Tibial nerve (tissue), 4 donors: Measurements from ENCODE around the gene L1CAM. TPM values are rescaled to one million over a fixed set of nuclear protein-coding genes. Genes with fewer than 3 reads are reported as not detected.

ENCODE experiments used
- DNase-seq, 2 donors: peaks; one replicate each; pipeline ENCODE4 v3.0.0-alpha.2; 2019; ENCODE audit warnings: low spot score in 2 of 2
- H3K27ac ChIP-seq, 4 donors: fragments of 200-600 bp; sonication (generic) in 3 of 4; one replicate each; pipeline ENCODE4 v1.5.1; 2017 to 2019; ENCODE audit warnings: mild to moderate bottlenecking in 1 of 4
- H3K27me3 ChIP-seq, 2 donors: fragments of 200-600 bp; sonication (generic) in 1 of 2; one replicate each; pipeline versions ENCODE4 v1.5.1 to v1.6.0; 2017 to 2019
- H3K36me3 ChIP-seq, 3 donors: fragments of 200-600 bp; sonication (generic); one replicate each; pipeline ENCODE4 v1.5.1; 2018 to 2019
- H3K4me1 ChIP-seq, 4 donors: fragments of 200-600 bp; sonication (generic) in 3 of 4; one replicate each; pipeline ENCODE4 v1.5.1; 2017 to 2019
- H3K4me3 ChIP-seq, 4 donors: fragments of 200-600 bp; sonication (generic) in 3 of 4; one replicate each; pipeline ENCODE4 v1.5.1; 2017 to 2019; ENCODE audit warnings: mild to moderate bottlenecking in 1 of 4, moderate library complexity in 1 of 4
- H3K9me3 ChIP-seq, 4 donors: fragments of 200-600 bp; sonication (generic) in 3 of 4; one replicate each; pipeline ENCODE4 v1.5.1; 2017 to 2019
- CTCF ChIP-seq, 5 experiments: fragments of 200-600 bp in 3 of 5; fragments of 450-650 bp in 2 of 5; sonication (generic) in 3 of 5; IDR thresholded peaks; one replicate each; pipeline ENCODE4 v1.5.1; 2016 to 2019; ENCODE audit warnings: antibody characterized with exemption in 5 of 5, mild to moderate bottlenecking in 3 of 5, moderate library complexity in 2 of 5
- EP300 ChIP-seq, 2 donors: sonication (generic); formaldehyde crosslinking; IDR thresholded peaks; one replicate each; pipeline ENCODE4 v1.6.1; 2017; ENCODE audit warnings: antibody characterized with exemption in 2 of 2, mild to moderate bottlenecking in 1 of 2
- POLR2A ChIP-seq, 2 donors: fragments of 450-650 bp; IDR thresholded peaks; one replicate each; pipeline ENCODE4 v1.6.1; 2017; ENCODE audit warnings: antibody characterized with exemption in 2 of 2, mild to moderate bottlenecking in 2 of 2, moderate library complexity in 2 of 2
- WGBS, 2 donors: methylation state at CpG; one replicate each; pipeline ENCODE4 v1.1.5; 2018; 5-methylcytosine and 5-hydroxymethylcytosine counted together
- total RNA-seq, 4 donors: library from RNA; depleted of rRNA; stranded (reverse); fragments of >200 nt; gene quantifications; one replicate each; pipeline ENCODE4 v1.1.0, GENCODE V29; 2016

L1CAM gene
- total RNA-seq, 4 donors from 2014 or later: 23.7 to 53.7 (median 46.3) TPM

GRCh38 chrX:153875391-153876111 is 10.4 kb downstream of the L1CAM start:
- DNase-seq: peak; percentile 19 to 29
- WGBS, 2 donors: 4 to 21% methylated on average over 35 to 39 of the region's 42 CpGs
- TF ChIP-seq POLR2A (IDR thresholded peaks at IDR 0.05): no peak
- TF ChIP-seq CTCF (IDR thresholded peaks at IDR 0.05): no peak
- peak in 1 of 2 donors; percentile 11 for TF ChIP-seq EP300 (IDR thresholded peaks at IDR 0.05)
- no peaks in the 10 kb centered on the region for H3K9me3 ChIP-seq
- H3K4me3 ChIP-seq: no peak overlapping the region
- peaks cover 0 to 7% (median 0%) of the 10 kb centered on the region in 4 donors for H3K4me1 ChIP-seq
- H3K27me3 ChIP-seq: peaks cover 0 to 62% of the 10 kb centered on the region in 2 donors
- no peak overlapping the region for H3K27ac ChIP-seq
- H3K36me3 ChIP-seq: no peaks in the 10 kb centered on the region

DNA sequence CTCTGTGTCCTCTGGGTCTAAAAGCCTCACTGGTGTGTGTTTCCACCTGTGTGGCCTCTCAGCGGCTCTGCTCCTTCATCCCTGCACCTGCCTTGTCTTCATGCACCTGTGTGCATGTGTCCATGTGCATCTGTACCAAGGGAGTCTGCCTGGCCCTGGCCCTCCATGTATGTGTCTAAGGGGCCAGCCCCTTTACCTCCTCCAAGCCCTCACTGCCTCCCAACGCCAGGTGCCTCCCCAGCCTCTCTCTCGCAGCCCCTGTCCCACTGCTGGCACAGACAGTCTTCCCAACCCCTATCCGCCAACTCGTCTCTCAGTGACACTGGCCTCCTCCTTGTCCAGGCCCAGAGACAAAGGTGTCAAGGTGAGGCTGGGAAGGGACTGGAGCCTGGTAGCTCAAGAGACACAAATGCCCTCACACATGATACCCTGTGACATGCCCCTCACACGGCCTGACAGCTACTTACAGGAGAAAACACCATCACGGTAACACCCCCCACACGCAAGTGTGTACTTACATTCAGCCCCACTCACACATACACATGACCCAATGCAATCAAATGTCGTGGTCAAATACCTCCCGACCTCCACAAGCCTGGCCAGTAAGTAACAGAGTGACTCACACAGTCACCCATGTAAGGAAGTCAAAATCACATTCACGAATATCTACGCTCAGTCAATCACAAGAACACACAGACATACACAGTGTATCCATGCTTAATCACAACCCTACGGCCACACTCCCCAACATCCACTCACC is 11.4 kb downstream of the L1CAM start:
- no peak for DNase-seq
- Histone ChIP-seq H3K27me3 (peaks cover 0 to 60% of the 10 kb centered on the region in 2 donors), H3K4me1 (peaks cover 0 to 7% (median 0%) of the 10 kb centered on the region in 4 donors), H3K9me3 (no peaks in the 10 kb centered on the region), H3K36me3 (no peaks in the 10 kb centered on the region), H3K4me3 (no peak overlapping the region), H3K27ac (no peak overlapping the region)
- TF ChIP-seq CTCF (IDR thresholded peaks at IDR 0.05) (no peak), POLR2A (IDR thresholded peaks at IDR 0.05) (no peak), EP300 (IDR thresholded peaks at IDR 0.05) (no peak)
- 70 to 76% methylated on average over 12 to 13 of the region's 13 CpGs for WGBS, 2 donors

GRCh38 chrX:153874085-153874365 is 11.9 kb downstream of the L1CAM start:
- 31 to 54% methylated on average over 2 to 3 of the region's 3 CpGs for WGBS, 2 donors
- H3K4me3 ChIP-seq: no peak overlapping the region

DNA sequence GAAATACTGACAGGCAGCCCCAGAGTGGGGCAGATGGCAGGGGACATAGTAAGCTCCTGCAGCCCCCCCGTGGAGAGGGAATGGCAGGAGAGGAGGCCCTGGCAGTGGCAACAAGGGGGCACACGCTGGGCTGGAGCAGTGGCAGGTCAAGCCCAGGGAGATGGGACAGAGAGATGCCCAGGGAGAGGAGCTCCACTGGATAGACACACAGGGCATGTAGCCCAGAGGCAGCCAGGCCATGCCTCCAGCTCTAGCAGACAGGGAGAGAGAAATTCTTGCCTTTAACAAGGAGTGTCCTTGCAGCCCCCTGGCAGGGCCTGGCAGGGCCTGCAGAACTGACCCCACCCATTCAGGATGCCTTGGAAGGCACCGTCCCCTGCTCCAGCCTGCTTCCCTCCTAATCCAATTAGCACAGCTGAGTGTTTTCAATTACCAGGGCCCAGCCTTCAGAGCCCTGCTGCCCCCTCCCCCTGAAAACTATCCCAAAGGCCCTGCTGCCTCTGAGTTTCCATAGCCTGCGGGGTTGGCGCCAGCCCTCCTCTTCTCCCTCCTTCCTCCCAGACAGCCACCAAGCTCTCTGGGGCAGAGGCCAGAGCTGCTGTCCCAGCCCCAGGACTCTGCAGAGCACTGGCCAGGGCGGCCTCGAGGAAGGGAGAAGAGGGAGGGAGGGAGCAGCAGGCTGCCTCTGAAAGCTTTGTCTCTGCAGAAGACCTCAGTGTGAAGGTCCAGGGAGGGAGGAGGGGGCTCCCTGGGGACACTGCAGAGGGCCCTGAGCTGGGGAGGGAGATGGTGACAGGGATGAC is 12.5 kb downstream of the L1CAM start:
- H3K27ac ChIP-seq: no peak overlapping the region
- no peaks in the 10 kb centered on the region for H3K36me3 ChIP-seq
- H3K9me3 ChIP-seq: no peaks in the 10 kb centered on the region
- peaks cover 0 to 50% of the 10 kb centered on the region in 2 donors for H3K27me3 ChIP-seq
- 25 to 30% methylated on average over 5 to 6 of the region's 7 CpGs for WGBS, 2 donors
- H3K4me3 ChIP-seq: no peak overlapping the region
- TF ChIP-seq POLR2A (IDR thresholded peaks at IDR 0.05) (no peak), EP300 (IDR thresholded peaks at IDR 0.05) (no peak), CTCF (IDR thresholded peaks at IDR 0.05) (no peak)
- no peaks in the 10 kb centered on the region for H3K4me1 ChIP-seq
- DNase-seq: no peak

More at GRCh38 chrX:153874085-153874365, 11.9 kb downstream of the L1CAM start:
- no peak for DNase-seq
- Histone ChIP-seq H3K36me3 (no peaks in the 10 kb centered on the region), H3K27me3 (peaks cover 0 to 55% of the 10 kb centered on the region in 2 donors), H3K9me3 (no peaks in the 10 kb centered on the region), H3K4me1 (peaks cover 0 to 3% (median 0%) of the 10 kb centered on the region in 4 donors), H3K27ac (no peak overlapping the region)
- TF ChIP-seq EP300 (IDR thresholded peaks at IDR 0.05) (no peak), CTCF (IDR thresholded peaks at IDR 0.05) (no peak), POLR2A (IDR thresholded peaks at IDR 0.05) (no peak)
